ENCODE data around the gene MROH7. TPM values are rescaled to one million over a fixed set of nuclear protein-coding genes. Genes with fewer than 3 reads are reported as not detected.

The MROH7 gene
- total RNA-seq, 1 experiment from 2014 or later: not detected

GRCh38 chr1:54743416-54744226, 102.0 kb downstream of the MROH7 start:
- TF ChIP-seq CTCF (conservative IDR thresholded peaks at IDR 0.05; ENCODE audit: low read depth, low read length) (no peak), EZH2 (IDR thresholded peaks at IDR 0.05; ENCODE audit: low read length, unreplicated experiment) (no peak), EZH2phosphoT487 (IDR thresholded peaks at IDR 0.05; ENCODE audit: borderline replicate concordance, low read length) (no peak)
- ChIA-PET POLR2A (ENCODE audit: unreplicated experiment) (no interaction called here), CTCF (no interaction called here)
- H3K9me3 ChIP-seq (ENCODE audit: low read length): no peaks in the 10 kb centered on the region
- H3K4me3 ChIP-seq (ENCODE audit: low read length): no peak overlapping the region
- no peaks in the 10 kb centered on the region for H3K27me3 ChIP-seq (ENCODE audit: low read length)
- DNase-seq (no peak), ATAC-seq (no peak)
- no peaks in the 10 kb centered on the region for H3K4me1 ChIP-seq (ENCODE audit: insufficient read depth, low read length)
- H4K20me1 ChIP-seq (ENCODE audit: low read length): no peaks in the 10 kb centered on the region
- H2AFZ ChIP-seq (ENCODE audit: low read length): no peak overlapping the region
- no peaks in the 10 kb centered on the region for H3K79me2 ChIP-seq (ENCODE audit: low read length)
- H3K4me2 ChIP-seq (ENCODE audit: low read length): no peak overlapping the region
- no peaks in the 10 kb centered on the region for H3F3A ChIP-seq (ENCODE audit: low read length, unreplicated experiment)
- no TSS peak for BruUV-seq (replicated peaks)
- intact Hi-C loops (cut with micrococcal nuclease): no loop called here
- H3K9ac ChIP-seq (ENCODE audit: low read length): no peak overlapping the region
- H3K9me2 ChIP-seq (replicated peaks; ENCODE audit: low read length): no peaks in the 10 kb centered on the region
- no peak overlapping the region for H3K27ac ChIP-seq (ENCODE audit: low read length)
- peaks cover 30% of the 10 kb centered on the region for H3K36me3 ChIP-seq (ENCODE audit: low read depth, low read length)

GRCh38 chr1:54744696-54745095, 103.1 kb downstream of the MROH7 start:
- H3K9me3 ChIP-seq (ENCODE audit: low read length): no peaks in the 10 kb centered on the region
- H3F3A ChIP-seq (ENCODE audit: low read length, unreplicated experiment): no peaks in the 10 kb centered on the region
- ChIA-PET CTCF (no interaction called here), POLR2A (ENCODE audit: unreplicated experiment) (no interaction called here)
- no peaks in the 10 kb centered on the region for H3K4me1 ChIP-seq (ENCODE audit: insufficient read depth, low read length)
- BruUV-seq (replicated peaks): no TSS peak
- H2AFZ ChIP-seq (ENCODE audit: low read length): no peak overlapping the region
- intact Hi-C loops (cut with micrococcal nuclease): no loop called here
- no peak overlapping the region for H3K4me2 ChIP-seq (ENCODE audit: low read length)
- TF ChIP-seq EZH2phosphoT487 (IDR thresholded peaks at IDR 0.05; ENCODE audit: borderline replicate concordance, low read length) (no peak), EZH2 (IDR thresholded peaks at IDR 0.05; ENCODE audit: low read length, unreplicated experiment) (no peak), CTCF (conservative IDR thresholded peaks at IDR 0.05; ENCODE audit: low read depth, low read length) (no peak)
- H4K20me1 ChIP-seq (ENCODE audit: low read length): no peaks in the 10 kb centered on the region
- H3K79me2 ChIP-seq (ENCODE audit: low read length): no peaks in the 10 kb centered on the region
- no peak overlapping the region for H3K4me3 ChIP-seq (ENCODE audit: low read length)
- no peak overlapping the region for H3K27ac ChIP-seq (ENCODE audit: low read length)
- DNase-seq: no peak
- H3K9me2 ChIP-seq (replicated peaks; ENCODE audit: low read length): no peaks in the 10 kb centered on the region
- no peak overlapping the region for H3K9ac ChIP-seq (ENCODE audit: low read length)
- H3K36me3 ChIP-seq (ENCODE audit: low read depth, low read length): peaks cover 23% of the 10 kb centered on the region
- no peak for ATAC-seq
- no peaks in the 10 kb centered on the region for H3K27me3 ChIP-seq (ENCODE audit: low read length)

DNA sequence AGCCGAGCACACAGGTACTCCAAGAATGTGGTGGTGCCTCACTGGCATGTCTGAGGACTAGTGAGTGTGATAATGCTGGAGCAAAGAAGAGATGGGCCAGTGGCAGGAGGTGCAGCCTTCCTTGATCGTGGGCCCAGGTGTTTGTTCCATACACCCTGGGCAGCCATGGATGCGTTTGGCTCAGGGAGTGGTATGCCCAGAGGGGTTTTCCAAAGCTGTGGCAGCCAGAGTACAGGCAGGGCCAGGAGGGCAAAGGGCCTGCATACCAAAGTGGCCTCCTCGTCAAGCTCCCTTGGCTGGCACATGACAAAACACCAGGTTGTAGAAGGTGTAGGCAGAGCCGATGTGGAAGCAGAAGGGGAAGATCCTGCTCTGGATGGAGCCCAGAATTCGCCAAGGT, 103.7 kb downstream of the MROH7 start:
- Histone ChIP-seq H3K9me3 (ENCODE audit: low read length) (no peaks in the 10 kb centered on the region), H2AFZ (ENCODE audit: low read length) (no peak overlapping the region), H3K36me3 (ENCODE audit: low read depth, low read length) (peaks cover 22% of the 10 kb centered on the region), H3K9me2 (replicated peaks; ENCODE audit: low read length) (no peaks in the 10 kb centered on the region), H3K4me1 (ENCODE audit: insufficient read depth, low read length) (no peaks in the 10 kb centered on the region), H3K79me2 (ENCODE audit: low read length) (no peaks in the 10 kb centered on the region), H3K4me2 (ENCODE audit: low read length) (no peak overlapping the region), H3K4me3 (ENCODE audit: low read length) (no peak overlapping the region), H3K9ac (ENCODE audit: low read length) (no peak overlapping the region), H3K27me3 (ENCODE audit: low read length) (no peaks in the 10 kb centered on the region), H4K20me1 (ENCODE audit: low read length) (no peaks in the 10 kb centered on the region), H3F3A (ENCODE audit: low read length, unreplicated experiment) (no peaks in the 10 kb centered on the region), H3K27ac (ENCODE audit: low read length) (no peak overlapping the region)
- intact Hi-C loops (cut with micrococcal nuclease): no loop called here
- TSS peak; percentile 21 for BruUV-seq (replicated peaks)
- DNase-seq: no peak
- CTCF ChIA-PET: no interaction called here
- TF ChIP-seq CTCF (conservative IDR thresholded peaks at IDR 0.05; ENCODE audit: low read depth, low read length) (no peak), EZH2phosphoT487 (IDR thresholded peaks at IDR 0.05; ENCODE audit: borderline replicate concordance, low read length) (no peak), EZH2 (IDR thresholded peaks at IDR 0.05; ENCODE audit: low read length, unreplicated experiment) (no peak)
- no peak for ATAC-seq
- POLR2A ChIA-PET (ENCODE audit: unreplicated experiment): no interaction called here
